Measurements from ENCODE around the gene BABAM2.

BABAM2 gene

GRCh38 chr2:28093768-28094167, 203.2 kb downstream of the BABAM2 start:
- DNase-seq (ENCODE audit: low read depth) = no peak
- H3K4me3 ChIP-seq (ENCODE audit: low read depth, low read length) = no peak overlapping the region
- TF ChIP-seq, protein P1, sequence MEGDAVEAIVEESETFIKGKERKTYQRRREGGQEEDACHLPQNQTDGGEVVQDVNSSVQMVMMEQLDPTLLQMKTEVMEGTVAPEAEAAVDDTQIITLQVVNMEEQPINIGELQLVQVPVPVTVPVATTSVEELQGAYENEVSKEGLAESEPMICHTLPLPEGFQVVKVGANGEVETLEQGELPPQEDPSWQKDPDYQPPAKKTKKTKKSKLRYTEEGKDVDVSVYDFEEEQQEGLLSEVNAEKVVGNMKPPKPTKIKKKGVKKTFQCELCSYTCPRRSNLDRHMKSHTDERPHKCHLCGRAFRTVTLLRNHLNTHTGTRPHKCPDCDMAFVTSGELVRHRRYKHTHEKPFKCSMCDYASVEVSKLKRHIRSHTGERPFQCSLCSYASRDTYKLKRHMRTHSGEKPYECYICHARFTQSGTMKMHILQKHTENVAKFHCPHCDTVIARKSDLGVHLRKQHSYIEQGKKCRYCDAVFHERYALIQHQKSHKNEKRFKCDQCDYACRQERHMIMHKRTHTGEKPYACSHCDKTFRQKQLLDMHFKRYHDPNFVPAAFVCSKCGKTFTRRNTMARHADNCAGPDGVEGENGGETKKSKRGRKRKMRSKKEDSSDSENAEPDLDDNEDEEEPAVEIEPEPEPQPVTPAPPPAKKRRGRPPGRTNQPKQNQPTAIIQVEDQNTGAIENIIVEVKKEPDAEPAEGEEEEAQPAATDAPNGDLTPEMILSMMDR (IDR thresholded peaks at IDR 0.05; ENCODE audit: low read depth, low read length) = no peak
- no peak for TF ChIP-seq MAX (IDR thresholded peaks at IDR 0.05; ENCODE audit: low read depth, low read length)

DNA sequence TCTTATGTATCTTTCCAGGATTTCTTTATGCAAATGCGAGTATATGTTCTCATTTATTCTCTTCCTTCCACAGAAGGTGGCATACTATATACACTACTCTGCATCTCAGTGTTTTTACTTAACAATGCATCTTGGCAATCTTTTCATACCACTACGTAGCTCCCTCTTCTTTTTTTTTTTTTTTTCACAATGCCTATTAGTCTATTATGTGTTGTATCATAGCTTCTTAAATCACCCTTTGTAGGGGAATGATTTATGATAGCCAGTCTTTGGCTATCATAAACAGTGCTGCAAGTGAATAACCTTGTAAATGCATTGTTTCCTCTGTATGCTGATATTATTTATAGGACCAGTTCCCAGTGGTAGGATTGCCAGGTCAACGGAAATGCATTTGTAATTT, 204.2 kb downstream of the BABAM2 start:
- TF ChIP-seq MAX (IDR thresholded peaks at IDR 0.05; ENCODE audit: low read depth, low read length) (no peak), POLR2A (IDR thresholded peaks at IDR 0.05; ENCODE audit: extremely low read depth, insufficient read length) (no peak)
- H3K4me3 ChIP-seq (ENCODE audit: low read depth, low read length) = no peak overlapping the region
- DNase-seq (ENCODE audit: low read depth) = no peak

DNA sequence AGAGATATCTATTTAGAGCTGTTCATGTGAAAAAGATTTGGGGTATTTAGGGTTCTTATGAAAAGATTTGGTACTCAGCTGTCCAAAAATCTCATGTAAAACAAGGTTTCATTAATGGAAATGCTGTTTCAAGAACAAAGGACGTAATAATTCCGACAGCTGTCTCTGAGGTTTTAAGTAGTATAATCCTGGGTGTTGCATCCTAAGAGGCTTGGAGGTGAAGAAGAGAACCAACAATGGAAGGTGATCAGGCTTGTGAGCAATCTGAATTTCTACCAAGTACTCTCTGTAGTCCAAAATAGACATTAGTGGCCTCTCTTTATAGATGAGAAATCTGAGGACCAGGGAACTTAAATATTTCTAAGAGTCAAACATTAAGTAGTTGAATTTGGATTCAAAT, 205.1 kb downstream of the BABAM2 start:
- no peak for DNase-seq (ENCODE audit: low read depth)
- no peak overlapping the region for H3K4me3 ChIP-seq (ENCODE audit: low read depth, low read length)
- TF ChIP-seq POLR2A (IDR thresholded peaks at IDR 0.05; ENCODE audit: extremely low read depth, insufficient read length) (no peak), MAX (IDR thresholded peaks at IDR 0.05; ENCODE audit: low read depth, low read length) (no peak), MYC (IDR thresholded peaks at IDR 0.05; ENCODE audit: low read depth, low read length) (no peak)
- TF ChIP-seq, protein P1 (IDR thresholded peaks at IDR 0.05; ENCODE audit: low read depth, low read length) = no peak

DNA sequence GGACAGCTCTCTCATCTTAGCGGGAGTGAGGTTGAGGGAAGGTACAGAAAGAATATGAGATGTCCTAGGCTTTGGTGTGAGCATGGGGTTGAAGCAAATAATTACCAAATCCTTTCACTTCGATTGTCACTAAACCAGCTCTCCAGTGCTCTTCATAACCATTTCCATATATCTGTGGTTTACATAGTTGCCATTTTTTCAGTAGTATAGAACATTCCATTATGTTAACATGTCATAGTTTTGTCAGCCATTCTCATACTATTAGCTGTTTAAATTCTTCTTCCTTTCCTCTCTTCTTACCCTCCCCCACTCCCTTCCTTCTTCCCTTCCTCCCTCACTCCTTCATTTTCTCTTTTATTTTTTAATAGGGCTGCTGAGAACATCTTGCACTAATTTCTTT, 205.9 kb downstream of the BABAM2 start:
- DNase-seq (ENCODE audit: low read depth) = no peak
- TF ChIP-seq MYC (IDR thresholded peaks at IDR 0.05; ENCODE audit: low read depth, low read length) = no peak
- TF ChIP-seq, protein P1 (IDR thresholded peaks at IDR 0.05; ENCODE audit: low read depth, low read length) = no peak
- no peak overlapping the region for H3K4me3 ChIP-seq (ENCODE audit: low read depth, low read length)

- no peak for TF ChIP-seq MYC (IDR thresholded peaks at IDR 0.05; ENCODE audit: low read depth, low read length)
- no peak for TF ChIP-seq MAX (IDR thresholded peaks at IDR 0.05; ENCODE audit: low read depth, low read length)
- TF ChIP-seq, protein P1 (IDR thresholded peaks at IDR 0.05; ENCODE audit: low read depth, low read length) = no peak
- TF ChIP-seq POLR2A (IDR thresholded peaks at IDR 0.05; ENCODE audit: extremely low read depth, insufficient read length) = no peak
- no peak for DNase-seq (ENCODE audit: low read depth)
- H3K4me3 ChIP-seq (ENCODE audit: low read depth, low read length) = no peak overlapping the region
Observed at GRCh38 chr2:28098501-28099225, 208.1 kb downstream of the BABAM2 start.

DNA sequence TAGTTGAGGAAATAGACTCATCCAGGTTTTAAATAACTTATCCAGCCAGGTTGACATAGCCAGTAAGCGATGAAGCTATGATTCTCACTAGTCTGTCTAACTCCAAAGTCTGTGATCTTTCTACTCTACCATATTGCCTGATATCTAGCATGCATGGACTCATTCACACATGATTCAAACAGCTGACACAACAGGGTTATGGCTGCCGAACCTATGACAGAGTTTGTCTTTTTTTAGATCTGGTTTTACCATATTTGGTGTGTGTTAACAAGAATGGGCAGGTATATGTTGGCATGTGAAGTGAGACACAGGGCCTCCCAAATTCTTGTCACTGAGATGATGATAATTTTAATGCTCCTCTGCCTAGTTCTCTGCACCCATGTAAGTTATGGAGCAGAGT, 210.6 kb downstream of the BABAM2 start:
- H3K4me3 ChIP-seq (ENCODE audit: low read depth, low read length) = no peak overlapping the region
- TF ChIP-seq, protein P1 (IDR thresholded peaks at IDR 0.05; ENCODE audit: low read depth, low read length) = no peak
- TF ChIP-seq MYC (IDR thresholded peaks at IDR 0.05; ENCODE audit: low read depth, low read length) = no peak
- no peak for TF ChIP-seq MAX (IDR thresholded peaks at IDR 0.05; ENCODE audit: low read depth, low read length)
- TF ChIP-seq POLR2A (IDR thresholded peaks at IDR 0.05; ENCODE audit: extremely low read depth, insufficient read length) = no peak
- DNase-seq (ENCODE audit: low read depth) = no peak
